ENCODE data around the gene WNK3. TPM values are rescaled to one million over a fixed set of nuclear protein-coding genes. Genes with fewer than 3 reads are reported as not detected.

WNK3 gene
- total RNA-seq, 1 donor from 2014 or later: 15.8 TPM

GRCh38 chrX:54166915-54167314 is 190.9 kb downstream of the WNK3 start:
- H3K4me3 Mint-ChIP-seq: no peak overlapping the region
- H3K4me1 Mint-ChIP-seq: peaks cover 3% of the 10 kb centered on the region
- H3K27ac Mint-ChIP-seq: no peak overlapping the region
- no peak for TF ChIP-seq CTCF (IDR thresholded peaks at IDR 0.05; ENCODE audit: unreplicated experiment)
- H3K9me3 Mint-ChIP-seq: peaks cover 21% of the 10 kb centered on the region
- no peak for DNase-seq (ENCODE audit: low spot score in 2 of 2, unreplicated experiment in 2 of 2)
- H3K36me3 Mint-ChIP-seq: peaks cover 3% of the 10 kb centered on the region
- no peaks in the 10 kb centered on the region for H3K27me3 Mint-ChIP-seq (ENCODE audit: low read depth)

- no peak overlapping the region for H3K27ac Mint-ChIP-seq
- DNase-seq (ENCODE audit: low spot score in 2 of 2, unreplicated experiment in 2 of 2): no peak
- H3K4me3 Mint-ChIP-seq: no peak overlapping the region
- H3K4me1 Mint-ChIP-seq: no peaks in the 10 kb centered on the region
- peaks cover 21% of the 10 kb centered on the region for H3K36me3 Mint-ChIP-seq
- TF ChIP-seq CTCF (IDR thresholded peaks at IDR 0.05; ENCODE audit: unreplicated experiment): no peak
- peaks cover 33% of the 10 kb centered on the region for H3K9me3 Mint-ChIP-seq
- no peaks in the 10 kb centered on the region for H3K27me3 Mint-ChIP-seq (ENCODE audit: low read depth)
These were observed 200.3 kb downstream of the WNK3 start for GRCh38 chrX:54157561-54157960.

Other genes starting within 250 kb of the WNK3 start
- 12.5 to 16.1 TPM (median 13.8 TPM) in 3 replicates for gene FAM120C, start 174.8 kb downstream of the WNK3 start, total RNA-seq
- 25.1 to 28.4 TPM (median 26.5 TPM) in 3 replicates for gene TSR2, start 82.4 kb upstream of the WNK3 start, total RNA-seq
- 38.4 to 39.9 TPM (median 39.1 TPM) in 3 replicates for gene FGD1, start 138.2 kb upstream of the WNK3 start, total RNA-seq
- 41.3 to 45.0 TPM (median 42.0 TPM) in 3 replicates for gene GNL3L, start 172.2 kb upstream of the WNK3 start, total RNA-seq

Data from mesothelial cell of epicardium (in vitro differentiated cells).